ENCODE results near the gene ANKRD55.
"Not testable (repeated sequence)": the region's sequence is repeated elsewhere in the genome, so short reads cannot be mapped to it uniquely, and the experiment has no call there.

Gene ANKRD55

DNA sequence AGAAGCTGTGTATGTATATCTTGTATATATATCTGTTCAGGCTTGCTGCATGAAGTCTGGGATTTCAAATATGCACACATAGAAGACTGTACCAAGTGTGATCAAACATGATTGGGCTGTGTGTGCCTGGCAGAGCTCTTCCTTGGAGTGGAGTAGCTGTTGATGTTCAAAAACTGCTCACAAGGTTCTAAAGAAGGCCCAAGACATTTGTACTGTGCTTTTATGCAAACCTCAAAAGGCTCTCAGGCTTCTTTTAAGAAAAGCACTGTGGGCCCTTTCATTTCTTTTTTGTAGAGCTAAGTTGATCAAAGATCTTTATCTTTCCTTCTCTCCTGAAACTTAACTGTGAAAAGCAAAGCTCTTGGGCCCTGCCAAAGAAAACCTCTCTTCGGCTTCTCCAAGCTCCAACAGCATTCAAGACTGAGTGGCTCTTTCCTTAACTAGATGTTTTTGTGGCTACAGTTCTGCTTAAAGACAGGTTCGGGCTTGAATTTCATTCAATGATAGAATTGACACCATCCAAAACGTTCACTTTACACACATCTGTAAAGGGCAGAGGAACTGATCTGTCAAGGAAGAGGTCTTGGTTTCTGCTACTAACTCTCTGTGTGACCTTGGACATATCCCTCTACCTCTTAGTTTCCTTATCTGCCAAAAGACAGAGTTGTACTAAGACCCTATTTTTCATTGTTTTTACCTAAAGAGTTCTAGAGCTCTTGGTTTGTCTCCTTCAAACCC, 132.5 kb downstream of the ANKRD55 start:
- DNase-seq, result no peak

DNA sequence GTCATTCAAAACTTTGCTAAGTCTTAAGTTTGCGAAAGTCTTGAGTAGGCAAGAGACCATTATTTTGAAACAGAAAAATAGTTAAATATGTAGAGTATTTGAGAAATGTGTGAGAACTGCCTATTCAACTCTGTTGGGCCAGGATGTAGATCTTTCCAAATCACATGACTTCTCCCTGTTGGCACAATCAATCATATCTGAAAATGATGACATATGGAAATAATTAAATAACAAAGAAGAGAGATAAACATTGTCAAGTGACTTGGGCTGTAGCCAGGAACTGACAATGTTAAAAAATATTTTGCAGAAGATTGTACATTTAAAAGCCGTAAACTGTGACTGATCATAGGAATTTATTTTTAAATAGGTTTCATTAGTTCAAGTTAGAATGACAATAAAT, 133.8 kb downstream of the ANKRD55 start:
- no peak for DNase-seq

DNA sequence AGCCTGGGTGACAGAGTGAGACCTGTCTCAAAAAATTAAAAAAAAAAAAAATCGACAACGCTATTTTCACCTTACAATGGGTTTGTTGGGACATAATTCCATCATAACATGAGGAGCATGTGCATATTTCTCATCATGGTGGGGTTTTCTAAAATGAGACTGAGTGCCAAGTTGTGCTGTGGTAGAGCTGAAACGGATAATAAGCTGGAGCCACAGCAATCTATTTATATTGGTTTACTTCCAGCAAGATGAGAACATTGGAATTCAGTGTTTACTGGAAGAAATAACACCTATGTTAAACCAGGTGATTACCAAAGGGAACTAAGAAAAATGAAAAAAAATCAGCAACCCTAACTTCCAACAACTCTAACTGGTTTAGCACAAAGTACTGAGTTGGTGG, 136.1 kb downstream of the ANKRD55 start:
- no peak for DNase-seq

DNA sequence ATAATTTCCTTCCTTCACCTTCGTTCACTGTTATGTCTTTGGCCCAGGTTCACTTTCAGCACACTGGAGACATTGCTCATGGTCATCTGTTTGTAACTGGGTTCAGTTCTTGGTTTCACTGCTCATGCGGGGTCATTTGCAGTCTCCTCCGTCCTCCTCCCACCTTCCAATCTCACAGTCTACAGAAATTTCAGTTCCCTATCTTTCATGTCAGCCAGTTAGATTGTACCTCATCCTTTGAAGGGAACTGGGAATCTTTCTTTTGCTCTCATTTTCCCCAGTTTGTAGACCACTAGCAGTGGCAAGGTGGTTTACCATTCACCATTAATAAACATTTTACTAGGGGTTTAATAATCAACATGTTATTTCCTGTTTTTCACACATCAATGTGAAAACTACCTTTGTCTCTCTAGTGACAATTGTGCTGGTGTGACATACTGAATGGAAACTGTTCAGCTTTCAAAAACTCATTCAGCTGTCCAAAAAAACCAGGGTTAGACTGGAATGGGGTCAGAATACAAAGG, 137.5 kb downstream of the ANKRD55 start:
- no peak for DNase-seq

DNA sequence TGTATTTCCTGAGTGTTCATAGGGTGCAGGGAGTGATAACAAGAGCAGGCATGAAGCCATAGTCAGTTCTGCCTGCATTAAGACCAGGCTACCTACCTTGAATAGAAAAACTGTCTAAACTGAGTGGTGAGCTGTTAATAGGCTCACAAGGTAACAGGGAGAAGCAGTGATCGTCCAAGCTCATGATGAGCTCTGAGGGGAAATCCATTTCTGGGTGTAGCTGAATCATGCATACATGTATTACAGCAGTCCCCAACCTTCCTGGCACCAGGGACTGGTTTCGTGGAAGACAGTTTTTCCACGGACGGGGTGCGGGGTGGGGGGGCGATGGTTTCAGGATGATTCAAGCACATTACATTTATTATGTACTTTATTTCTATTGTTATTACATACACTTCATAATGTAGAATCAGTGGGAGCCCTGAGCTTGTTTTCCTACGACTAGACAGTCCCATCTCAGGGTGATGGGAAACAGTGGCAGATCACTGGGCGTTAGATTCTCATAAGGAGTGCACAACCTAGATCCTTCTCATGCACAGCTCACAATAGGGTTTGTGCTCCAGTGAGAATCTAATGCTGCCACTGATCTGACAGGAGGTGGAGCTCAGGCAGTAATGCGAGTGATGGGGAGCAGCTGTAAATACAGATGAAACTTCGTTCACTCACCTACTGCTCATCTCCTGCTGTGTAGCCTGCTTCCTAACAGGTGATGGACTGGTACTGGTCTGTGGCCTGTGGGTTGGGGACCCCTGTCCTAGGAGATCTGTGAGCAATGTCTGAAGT, 138.4 kb downstream of the ANKRD55 start:
- DNase-seq, result no peak

DNA sequence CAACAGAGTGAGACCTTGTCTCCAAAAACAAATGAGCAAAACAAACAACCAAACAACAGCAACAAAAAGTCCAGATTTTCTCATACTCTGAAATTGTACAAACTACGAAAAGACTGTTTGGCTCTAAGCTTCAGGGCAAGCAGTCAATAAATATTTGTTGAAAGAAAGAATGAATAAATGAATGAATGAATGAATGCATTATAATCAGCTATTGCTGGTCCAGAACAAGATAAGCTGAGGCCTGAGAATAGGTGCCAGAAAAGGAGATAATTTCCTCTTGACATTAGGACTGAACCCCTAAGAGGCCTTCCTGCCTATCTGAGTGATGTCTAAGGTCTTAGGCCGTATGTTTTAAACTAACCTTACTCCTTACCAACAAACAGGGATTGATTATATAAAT, 139.2 kb downstream of the ANKRD55 start:
- no peak for DNase-seq

DNA sequence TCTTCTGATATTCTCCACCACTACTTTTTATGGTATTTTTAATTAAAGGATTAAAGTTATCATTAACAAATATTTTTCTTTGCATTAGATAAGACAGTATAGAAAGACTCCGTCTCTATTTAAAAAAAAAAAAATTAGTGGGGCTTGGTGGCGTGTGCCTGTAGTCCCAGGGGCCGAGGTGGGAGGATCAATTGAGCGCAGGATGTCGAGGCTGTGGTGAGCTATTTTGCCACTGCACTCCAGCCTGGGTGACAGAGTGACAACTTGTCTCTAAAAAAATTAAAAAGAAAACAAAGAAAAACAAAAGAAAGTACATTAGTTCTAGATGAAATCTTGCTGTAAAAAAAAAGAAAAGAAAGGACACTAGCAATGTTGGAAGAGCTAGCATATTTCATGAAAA, 141.0 kb downstream of the ANKRD55 start:
- DNase-seq, result no peak

DNA sequence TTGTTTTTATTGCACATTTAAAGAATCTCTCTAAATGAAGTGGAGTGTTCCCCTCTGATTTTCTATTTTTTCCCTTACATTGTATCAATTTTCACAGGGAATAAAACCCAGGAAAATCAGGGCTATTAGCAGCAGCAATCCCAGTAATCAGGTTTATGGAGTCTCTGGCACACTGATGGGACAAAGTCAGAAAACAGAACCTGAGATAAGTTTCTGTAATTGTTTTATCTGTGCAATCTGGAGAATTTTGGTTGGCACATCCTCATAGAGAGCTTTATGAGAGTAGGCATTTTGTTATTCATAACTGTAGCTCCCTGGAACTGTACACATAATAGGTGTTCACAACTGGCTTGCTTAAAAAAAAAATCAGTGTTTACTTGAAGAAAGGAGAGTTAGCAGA, 141.5 kb downstream of the ANKRD55 start:
- no peak for DNase-seq

DNA sequence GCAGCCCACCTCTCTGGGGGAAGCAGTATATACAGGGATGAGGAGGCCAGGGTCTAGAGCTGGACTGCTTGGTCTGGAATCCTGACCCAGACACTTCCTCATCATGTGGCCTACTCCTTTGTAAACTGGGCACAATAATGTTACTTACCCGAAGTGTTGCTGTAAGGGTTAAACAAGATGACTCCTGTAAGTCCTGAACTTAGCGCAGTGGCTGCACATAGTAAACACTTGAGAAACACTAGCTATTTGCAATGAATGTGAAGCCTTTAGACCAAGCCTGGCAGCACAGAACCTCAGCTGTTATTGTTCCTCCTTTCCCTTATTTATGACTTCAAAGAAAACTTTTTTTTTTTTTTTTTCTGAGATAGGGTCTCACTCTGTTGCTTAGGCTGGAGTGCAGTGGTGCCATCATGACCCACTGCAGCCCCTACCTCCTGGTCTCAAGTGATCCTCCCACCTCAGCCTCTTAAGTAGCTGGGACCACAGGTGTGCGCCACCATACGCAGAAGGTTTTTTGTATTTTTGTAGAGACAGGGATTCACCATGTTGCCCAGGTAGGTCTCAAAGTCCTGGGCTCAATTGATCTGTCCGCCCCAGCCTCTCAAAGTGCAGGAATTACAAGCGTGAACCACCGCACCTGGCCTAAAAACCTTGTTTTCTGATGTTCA, 142.2 kb downstream of the ANKRD55 start:
- DNase-seq, result no peak

DNA sequence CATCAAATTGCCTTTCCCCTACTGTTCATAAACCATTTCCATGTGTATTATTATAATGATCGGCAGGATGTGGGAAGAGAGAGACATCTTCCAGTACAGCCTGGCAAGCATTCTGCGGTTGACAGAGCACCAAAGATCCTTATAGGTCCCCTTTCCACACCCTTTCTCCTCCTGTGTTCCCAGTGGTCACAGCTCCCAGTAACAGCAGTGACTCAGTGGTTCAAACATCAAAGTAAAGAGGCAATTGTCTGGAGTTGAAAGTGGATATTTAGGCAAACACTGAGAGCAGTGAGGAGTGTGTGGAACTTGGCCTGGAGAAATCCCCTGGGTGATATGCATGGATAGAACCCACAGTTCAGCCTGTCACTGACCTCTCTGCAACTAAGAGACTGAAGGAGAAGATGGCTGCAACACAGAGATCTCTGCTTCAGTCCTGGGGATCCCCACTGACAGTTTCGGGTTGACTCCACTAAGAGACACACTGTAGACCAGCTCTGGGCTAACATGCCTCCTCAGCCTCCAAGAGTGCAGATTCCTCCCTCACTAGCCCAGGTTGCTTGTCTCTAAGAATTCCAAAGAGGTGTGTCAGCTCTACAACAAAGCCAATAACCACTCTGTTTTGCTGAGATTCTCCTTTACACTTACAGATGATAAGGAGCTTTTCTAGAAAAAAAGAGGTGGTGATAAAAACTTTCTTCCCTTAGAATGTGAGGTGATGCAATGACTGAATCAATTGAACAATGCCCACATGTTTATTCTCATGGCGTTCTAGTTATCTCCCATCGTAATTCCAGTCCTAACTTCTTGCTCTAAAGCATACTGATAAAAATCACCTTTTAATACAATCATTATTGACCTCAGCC, 143.9 kb downstream of the ANKRD55 start:
- no peak for DNase-seq

DNA sequence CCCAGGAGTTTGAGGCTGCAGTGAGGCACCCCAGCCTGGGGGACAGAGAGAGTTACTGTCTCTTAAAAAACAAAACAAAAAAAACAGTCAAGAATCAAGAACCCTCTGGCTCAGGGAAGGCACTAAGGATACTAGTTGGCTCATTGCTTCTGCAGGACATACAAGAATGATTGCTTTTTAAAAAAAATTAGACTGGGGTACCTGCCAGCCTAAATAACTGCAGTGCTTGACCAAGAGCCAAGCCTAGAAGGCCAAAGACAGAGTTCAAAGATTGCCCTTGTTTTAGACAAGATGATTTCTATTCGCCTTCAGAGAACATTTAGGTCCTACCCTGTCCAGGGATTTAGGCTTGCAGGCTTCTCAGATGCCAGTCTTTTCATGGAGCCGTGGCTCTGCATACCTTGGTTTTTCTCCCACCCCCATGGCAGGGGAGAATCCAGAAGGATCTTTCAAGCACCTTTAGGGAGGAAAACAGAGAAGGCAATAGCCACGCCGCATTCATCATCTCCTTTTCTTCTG, 144.6 kb downstream of the ANKRD55 start:
- DNase-seq, result no peak

DNA sequence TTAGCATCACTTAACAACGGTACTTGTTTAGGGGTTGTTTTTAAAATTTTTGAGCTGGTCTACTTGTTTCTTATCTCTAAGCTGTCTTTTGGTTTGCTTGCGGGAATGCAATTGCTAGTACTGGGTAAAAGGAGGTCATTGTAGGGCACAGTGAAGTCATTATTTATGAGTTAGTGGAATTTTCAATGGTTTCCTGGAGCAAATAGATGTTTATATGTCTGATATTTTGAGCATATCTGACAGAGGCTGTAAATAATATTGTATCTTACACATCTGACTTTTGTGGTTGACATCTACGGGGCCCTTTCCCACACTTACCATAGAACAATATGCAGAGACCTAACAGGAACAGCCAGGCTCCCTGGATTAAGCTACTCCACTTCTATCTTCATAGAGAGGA, 147.9 kb downstream of the ANKRD55 start:
- no peak for DNase-seq

DNA sequence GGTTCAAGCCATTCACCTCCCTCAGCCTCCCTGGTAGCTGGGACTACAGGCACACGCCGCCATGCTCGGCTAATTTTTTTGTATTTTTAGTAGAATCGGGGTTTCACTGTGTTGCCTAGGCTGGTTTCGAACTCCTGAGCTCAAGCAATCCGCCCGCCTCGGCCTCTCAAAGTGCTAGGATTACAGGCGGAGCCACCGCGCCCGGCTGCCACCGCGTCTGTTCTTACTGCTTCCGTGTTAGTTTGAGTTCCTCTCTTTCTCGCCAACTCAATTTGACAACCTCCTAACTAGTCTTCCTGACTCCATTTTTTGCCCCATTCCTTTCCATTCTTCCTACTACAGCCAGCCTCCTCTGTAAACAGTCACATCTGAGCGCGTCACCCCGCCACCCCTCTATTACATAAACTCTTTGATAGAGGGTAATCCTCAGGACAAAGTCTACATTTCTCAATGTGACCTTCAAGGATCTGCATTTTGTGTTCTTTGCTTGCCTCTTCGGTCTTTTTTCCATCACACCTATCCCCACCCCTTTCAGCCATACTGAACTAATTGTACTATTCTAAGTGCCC, 149.8 kb downstream of the ANKRD55 start:
- DNase-seq, result no peak

DNA sequence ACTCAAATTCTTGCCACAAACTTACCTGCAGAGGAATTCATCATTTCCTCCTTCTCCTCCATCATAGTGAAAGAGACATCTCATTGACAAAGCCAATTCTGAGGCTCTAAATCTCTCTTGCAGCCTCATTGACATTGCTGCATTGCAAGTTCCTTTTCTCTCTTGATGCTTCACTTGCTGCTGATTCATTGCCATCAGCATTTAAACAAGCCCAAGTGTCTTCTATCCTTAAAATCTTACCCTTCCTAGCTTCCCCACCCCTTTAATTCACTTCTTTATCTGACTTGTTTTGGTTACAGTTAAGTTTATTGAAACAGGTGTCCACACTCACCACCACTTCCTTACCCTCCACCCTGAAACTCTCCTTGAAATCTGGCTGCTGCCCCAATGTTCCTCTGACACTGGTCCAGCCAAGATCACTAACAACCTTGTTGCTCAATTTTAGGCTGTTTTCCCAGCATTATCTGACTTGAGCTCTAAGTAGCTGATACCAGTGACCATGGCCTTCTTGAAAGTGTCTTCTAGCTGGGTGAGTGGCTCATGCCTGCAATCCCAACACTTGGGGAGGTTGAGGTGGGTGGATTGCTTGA, 152.0 kb downstream of the ANKRD55 start:
- DNase-seq, result not testable (repeated sequence)

DNA sequence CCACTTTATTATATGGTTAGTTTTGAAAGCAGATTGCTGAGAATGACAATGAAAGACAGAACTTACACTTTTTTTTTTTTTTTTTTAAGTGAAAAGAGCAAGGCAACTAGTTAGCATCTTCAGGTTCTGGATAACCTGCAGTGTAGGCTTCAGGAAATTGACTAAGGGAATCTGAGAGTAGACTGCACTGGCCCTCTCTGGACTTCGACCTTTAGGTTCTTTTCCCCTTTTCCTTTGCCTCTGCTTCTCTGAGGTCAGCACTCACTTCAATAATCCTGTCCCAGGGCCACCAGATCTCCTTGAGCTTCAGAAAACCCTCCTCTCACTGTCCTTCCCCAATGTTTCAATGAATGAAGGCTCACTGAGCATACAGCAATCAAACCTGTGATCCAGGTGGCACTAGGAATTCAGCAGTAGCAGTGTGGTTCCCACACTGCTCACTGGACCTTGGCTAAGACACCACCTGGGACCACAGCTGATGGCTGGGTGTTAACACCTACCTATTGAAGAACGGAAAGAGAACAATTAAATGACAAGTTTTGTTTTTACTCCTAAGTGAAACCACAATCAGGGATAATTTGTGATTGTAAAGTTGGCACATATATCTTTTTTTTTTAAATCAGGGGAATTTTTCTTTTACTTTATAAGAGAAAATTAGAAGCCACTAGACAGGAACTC, 152.6 kb downstream of the ANKRD55 start:
- DNase-seq, result no peak

DNA sequence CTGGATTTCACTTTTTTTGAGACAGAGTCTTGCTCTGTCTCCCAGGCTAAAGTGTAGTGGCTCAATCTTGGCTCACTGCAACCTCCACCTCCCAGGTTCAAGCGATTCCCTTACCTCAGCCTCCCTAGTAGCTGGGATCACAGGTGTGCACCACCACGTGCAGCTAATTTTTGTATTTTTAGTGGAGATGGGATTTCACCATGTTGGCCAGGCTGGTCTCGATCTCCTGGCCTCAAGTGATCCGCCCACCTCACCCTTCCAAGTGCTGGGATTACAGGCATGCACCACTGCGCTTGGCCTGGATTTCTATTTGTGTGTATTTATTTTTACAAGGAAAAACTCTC, 154.0 kb downstream of the ANKRD55 start:
- not testable (repeated sequence) for DNase-seq

DNA sequence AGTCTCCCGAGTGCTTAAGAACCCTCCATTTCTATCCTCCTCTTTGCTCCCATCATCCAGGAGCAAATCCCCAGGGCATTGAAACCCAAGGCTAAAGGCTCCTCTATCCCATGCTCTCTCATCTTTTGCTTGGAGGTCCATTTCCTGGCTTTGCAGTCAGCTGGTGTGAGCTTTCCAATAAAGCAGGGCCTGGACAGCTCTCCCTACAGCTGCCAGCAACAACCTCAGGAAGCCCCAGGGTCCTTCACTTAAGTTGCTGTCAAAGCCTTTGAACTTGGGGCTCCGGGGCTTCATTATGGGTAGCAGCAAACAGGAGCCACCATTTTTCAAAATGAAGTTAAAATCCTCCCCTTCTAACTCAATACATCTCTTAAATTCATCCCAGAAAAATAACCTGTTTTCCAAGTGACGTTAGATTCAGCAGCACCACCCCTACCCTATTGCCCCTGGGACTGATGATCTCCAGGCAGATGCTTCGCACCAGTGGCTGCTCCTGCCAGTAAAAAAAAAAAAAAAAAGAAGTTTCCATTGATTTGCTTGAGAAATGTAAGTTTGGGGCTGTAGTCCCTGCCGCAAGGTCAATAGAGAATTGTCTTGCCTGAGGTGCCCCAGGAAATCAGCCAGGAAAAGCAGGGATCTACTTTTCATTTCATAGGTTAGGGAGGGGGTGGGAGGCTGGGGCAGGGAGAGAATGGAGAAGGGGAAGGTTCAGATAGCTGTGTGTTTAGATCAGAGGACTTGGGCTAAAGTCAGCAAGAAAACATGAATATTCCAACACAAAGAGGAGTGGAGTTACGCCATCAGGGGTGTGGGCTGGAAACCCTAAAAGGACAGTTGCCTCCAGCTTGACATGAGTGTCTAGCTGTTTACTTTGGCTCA, 154.6 kb downstream of the ANKRD55 start:
- no peak for DNase-seq

DNA sequence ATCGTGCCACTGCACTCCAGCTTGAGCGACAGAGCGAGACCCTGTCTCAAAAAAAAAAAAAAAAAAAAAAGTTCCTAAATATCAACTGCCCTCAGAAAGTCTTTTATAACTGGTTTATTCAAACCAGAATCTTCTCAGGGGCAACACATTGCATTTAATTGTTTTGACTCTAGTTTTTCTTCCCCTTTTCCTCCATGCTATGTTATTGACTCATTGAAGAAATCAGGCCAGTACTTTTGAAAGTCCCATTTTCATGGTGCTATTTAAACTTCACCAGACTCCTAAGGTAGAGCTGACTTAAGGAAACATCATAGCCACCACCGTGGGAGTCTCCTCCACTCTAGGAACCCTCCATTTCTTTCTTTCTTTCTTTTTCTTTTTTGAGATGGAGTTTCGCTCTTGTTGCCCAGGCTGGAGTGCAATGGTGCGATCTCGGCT, 155.3 kb downstream of the ANKRD55 start:
- no peak for DNase-seq

DNA sequence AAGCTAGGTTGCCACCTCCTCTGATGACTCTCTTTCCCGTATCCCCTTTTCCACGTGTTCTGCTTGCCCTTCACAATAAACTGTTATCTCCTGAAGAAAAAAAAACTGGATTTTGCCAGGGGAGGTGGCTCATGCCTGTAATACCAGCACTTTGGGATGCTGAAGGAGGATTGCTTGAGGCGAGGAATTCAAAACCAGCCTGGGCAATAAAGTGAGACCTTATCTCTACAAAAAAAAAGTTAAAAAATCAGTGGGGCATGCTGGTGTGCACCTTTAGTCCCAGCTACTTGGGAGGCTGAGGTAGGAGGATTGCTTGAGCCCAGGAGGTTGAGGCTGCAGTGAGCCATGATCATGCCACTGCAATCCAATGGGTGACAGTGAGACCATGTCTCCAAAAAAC, 156.6 kb downstream of the ANKRD55 start:
- DNase-seq, result no peak

DNA sequence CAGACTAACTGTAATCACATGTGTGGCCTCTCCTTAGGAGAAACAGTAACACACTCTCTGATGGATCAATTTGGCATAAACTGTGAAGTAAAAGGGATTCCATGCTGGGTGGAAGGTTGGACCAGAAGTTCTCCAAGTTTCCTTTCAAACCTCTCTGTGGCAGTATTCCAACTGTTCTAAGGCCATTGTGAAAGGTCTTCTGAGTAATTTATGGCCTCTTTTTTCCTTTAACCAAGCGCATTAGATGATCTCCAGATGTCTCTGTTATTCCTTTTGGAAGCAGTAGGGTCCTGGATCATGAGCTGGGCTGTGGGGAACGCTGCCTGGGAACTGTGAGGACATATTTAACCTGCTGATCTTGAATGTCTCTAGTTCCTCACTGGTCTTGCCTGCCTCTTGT, 157.8 kb downstream of the ANKRD55 start:
- no peak for DNase-seq

Data from NCI-H2081 treated with DMSO at 0.1 percent for 48 hours (cell line).